ENCODE results near the gene RAB3C.

GRCh38 chr5:58844395-58844794 lies 261.5 kb downstream of the RAB3C start:
- TF ChIP-seq CTCF (IDR thresholded peaks at IDR 0.05) (no peak), POLR2A (IDR thresholded peaks at IDR 0.05) (no peak)

Measured in breast epithelium (tissue), 3 donors.